Inferior parietal cortex (tissue), 1 donor: ENCODE measurements around the gene CMPK1.
A peak's percentile ranks its signal among the peaks of the same experiment; 100 is the strongest.
"Not testable (repeated sequence)": the region's sequence is repeated elsewhere in the genome, so short reads cannot be mapped to it uniquely, and the experiment has no call there.

Source experiments
- DNase-seq: peaks from one replicate; pipeline ENCODE4 v3.0.0-alpha.2; 2016; ENCODE audit errors: extremely low spot score

Gene CMPK1

DNA sequence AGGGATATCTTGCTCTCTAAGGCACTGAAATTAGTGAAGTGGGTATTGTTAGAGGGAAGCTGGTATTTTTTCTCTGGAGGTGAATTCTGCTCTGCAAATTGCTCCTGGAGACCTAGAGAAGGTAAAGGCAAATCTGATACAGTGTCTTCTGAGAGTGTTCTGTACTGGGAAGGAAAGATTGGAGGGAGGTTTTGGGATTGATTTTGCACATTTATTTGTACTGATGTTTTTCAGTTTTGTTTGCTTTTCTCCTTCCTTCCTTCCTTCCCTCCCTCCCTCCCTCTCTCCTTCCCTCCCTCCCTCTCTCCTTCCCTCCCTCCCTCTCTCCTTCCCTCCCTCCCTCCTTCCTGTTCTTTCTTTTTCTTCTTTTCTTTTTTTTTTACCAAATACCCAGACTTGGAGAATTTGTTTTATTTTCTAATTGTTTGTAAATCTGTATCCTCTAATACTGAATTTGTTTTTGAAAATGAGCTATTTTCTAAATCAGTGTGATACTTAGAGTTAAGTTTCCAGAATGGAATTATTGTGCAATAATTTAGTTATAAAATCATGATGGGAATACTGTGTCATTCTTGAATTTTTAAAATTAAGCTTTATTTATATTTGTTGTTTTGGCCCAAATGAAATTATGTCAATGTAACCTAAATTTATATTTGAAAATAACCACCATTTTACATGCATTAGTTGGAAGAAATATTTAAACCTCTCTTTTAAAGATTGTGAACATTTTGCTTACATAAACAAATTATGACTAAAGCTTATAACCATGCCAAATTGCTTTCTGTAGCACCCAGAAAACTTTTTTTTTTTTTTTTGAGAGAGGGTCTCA is 4.9 kb downstream of the CMPK1 start:
- DNase-seq: no peak

DNA sequence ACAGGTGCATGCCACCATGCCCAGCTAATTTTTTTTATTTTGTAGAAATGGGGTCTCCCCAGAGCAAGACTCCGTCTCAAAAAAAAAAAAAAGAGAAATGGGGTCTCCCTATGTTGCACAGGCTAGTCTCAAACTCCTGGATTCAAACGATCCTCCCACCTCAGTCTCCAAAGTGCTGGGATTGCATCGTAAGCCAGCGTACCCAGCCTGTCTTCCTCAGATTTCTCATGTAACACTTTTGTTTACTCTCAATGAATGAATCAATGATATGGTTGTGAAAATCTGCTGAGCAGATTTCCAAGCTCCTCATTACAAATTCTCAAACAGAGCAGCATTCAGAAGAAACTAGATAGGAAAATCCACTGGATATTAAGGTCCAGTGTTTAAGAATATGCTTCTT is 6.6 kb downstream of the CMPK1 start:
- no peak for DNase-seq

- not testable (repeated sequence) for DNase-seq
Measured at GRCh38 chr1:47346979-47347378, 13.4 kb downstream of the CMPK1 start.

DNA sequence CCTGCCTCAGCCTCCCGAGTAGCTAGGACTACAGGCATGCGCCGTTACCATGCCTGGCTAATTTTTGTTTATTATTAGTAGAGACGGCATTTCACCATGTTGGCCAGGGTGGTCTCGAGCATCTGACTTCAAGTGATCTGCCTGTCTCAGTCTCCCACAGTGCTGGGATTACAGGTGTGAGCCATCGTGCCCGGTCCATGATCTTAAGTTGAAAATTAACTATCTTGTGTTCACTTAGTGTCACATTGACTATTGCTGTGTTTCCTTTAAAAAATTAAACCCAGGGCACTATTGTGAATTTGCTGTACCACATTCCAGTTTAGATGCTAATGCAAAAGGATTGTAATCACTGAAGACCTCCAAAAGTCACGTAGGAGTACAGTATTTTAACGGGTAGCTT is 14.1 kb downstream of the CMPK1 start:
- DNase-seq: no peak

GRCh38 chr1:47348246-47348645 is 14.7 kb downstream of the CMPK1 start:
- no peak for DNase-seq

DNA sequence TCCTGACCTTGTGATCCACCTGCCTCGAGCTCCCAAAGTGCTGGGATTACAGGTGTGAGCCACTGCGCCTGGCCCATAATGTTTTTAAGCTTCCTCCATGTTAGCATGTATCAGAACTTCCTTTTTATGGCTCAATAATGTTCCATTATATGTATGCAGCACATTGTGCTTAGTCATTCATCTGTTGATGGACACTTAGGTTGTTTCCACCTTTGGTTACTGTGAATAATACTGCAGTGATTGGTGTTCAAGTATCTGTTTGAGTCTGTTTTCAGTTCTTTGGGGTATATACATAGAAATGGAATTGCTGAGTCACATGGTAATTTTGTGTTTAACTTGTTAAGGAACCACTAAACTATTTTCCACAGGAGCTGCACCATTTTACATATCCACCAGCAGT is 17.7 kb downstream of the CMPK1 start:
- no peak for DNase-seq

- DNase-seq: no peak
Measured at GRCh38 chr1:47361380-47361779, 27.8 kb downstream of the CMPK1 start.

DNA sequence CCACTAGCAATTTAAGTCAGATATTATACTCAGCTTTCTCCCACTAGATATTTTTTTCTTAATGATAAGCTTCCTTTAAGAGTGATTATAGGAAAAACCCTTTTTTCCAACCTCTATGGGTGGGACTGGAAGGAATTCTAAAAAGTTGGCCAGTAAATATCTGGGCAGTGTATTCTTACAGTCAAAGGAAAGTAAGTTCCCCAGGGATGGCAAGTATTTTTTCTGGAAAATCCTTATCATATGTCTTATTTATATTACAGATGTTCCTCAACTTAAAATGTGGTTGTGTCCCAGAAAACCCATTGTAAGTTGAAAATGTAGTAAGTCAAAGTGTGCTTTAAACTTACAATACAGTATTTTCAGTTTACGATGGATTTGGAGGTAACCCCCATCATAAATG is 29.2 kb downstream of the CMPK1 start:
- DNase-seq: no peak

DNA sequence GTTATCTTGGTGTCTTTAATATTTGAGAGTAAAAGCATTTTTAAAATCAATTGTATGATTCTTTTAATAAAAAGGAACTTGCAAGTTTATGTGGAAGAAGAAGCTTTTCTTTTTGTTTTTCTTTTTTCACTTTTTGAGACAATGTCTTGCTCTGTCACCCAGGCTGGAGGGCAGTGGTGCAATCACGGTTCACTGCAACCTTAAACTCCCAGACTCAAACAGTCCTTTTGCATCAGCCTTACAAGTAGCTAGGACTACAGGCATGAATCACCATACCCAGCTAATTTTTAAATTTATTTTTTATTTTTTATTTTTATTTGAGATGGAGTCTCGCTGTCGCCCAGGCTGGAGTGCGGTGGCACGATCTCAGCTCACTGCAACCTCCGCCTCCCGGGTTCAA is 34.1 kb downstream of the CMPK1 start:
- DNase-seq: no peak

DNA sequence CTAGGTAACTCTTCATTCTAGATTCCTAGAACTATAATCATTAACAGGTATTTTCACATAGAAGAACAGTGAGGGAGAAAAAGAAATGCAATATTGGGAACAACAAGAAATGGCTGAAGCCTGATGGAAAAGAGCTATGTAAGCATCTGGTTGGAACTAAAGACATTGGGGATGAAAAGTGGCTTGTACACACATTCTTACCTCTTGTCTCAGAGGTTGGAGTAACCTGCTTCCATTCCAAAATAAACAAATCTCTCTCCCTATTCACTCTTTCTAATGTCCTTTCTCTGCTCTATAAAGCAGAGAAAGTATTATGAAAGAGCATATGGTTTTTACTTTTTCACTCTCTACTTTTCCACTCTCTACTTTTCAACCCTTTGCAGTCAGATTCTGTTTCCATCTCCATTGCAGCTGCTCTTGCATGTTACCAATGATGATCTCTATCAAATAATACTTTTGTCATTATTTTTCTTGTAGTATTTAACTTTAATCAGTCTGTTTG is 37.5 kb downstream of the CMPK1 start:
- no peak for DNase-seq

- DNase-seq: no peak
Measured at GRCh38 chr1:47374501-47374900, 40.9 kb downstream of the CMPK1 start.

DNA sequence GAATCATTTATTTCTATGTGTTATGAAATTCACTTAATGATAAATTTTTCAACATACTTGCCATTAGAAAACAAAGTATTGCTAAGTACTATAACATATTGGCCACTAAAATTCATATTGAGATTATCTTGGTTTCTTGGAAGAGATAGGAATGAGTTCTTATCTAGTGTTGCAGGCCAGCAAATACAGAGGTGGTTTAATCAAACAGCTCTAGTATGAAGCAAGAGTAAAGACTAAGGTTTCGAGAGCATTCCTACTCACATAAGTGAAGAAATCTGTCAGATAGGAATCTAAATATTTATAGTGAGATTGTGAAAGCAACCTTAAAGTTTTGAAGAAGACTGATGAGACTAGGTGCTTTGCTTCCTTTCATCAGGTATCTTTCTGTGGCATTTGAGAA is 44.6 kb downstream of the CMPK1 start:
- DNase-seq: no peak

DNA sequence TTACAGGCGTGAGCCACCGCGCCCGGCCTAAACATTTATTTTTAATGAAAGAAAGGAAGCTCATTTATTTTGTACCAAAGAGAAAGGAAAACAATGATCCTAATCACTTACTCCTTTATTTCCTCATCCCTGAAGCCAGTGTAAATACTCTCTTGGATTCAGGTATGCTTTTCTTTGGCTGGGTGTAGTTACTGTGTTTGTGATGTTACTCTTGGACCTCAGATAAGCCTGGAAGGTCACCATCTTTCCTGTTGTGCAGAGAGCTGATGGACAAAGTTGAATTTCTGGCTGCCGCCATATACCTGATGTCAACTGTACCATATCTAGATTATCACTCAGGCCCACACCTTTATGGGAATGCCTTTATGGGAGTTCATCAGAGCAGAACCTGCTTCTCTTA is 47.1 kb downstream of the CMPK1 start:
- no peak for DNase-seq

GRCh38 chr1:47382399-47382983 is 48.9 kb downstream of the CMPK1 start:
- DNase-seq: no peak

GRCh38 chr1:47384083-47384482 is 50.5 kb downstream of the CMPK1 start:
- DNase-seq: no peak

- no peak for DNase-seq
Measured at GRCh38 chr1:47385020-47385419, 51.4 kb downstream of the CMPK1 start.

GRCh38 chr1:47386268-47386667 is 52.7 kb downstream of the CMPK1 start:
- no peak for DNase-seq

DNA sequence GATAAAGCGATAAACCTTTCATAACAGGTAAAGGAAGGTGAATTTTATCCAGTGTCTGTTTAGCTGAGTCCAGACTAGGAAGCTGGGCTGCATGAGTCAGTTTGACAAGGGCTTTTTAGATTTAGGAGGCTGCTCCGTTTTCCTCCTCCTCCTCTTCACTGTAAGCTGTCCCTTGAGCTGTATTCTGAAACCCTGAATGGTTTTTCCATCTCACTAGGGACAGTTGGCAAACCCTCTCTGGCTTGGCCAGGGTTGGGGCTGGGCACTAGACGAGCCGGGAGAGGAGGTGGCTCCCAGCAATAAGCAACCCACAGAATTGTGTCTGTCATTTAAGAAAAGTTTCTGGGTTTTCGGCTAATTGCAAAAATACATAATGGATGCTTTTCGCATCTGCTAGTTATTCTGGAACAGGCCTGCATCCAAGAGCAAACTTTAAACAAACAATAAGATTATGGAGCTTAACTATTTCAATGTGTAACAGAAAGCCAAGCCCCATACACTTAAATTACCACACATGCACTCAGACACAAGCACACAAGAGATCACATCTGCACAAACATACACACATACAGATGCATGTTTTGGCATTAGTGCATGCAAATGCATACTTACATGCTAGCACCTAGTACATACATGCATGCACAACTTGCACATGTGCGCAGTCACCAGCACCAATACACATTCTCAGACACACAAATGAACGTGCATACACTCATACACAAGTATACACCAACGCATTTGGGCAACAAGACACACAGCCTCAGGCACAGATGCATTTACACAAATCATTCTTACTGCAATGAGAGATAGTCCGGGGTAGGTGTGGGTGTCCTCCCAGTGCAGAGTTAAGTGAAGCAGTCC is 54.7 kb downstream of the CMPK1 start:
- no peak for DNase-seq

DNA sequence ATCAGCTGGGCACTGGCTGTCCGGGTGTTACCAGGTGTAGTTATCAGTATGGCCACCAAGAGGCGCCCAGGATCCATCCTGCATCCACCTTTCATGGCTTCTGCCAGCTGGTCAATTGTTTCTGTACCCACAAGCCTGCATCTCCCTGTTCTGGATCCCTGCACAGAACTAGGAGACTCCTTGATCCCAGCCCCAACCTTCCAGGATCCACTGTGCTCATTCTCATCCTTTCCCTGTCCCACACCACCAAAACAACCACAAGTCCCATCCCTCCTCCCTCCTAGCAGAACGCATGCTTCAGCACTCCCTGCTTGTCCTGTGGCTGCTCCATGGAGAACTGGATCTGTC is 55.3 kb downstream of the CMPK1 start:
- peak; percentile 63 for DNase-seq

DNA sequence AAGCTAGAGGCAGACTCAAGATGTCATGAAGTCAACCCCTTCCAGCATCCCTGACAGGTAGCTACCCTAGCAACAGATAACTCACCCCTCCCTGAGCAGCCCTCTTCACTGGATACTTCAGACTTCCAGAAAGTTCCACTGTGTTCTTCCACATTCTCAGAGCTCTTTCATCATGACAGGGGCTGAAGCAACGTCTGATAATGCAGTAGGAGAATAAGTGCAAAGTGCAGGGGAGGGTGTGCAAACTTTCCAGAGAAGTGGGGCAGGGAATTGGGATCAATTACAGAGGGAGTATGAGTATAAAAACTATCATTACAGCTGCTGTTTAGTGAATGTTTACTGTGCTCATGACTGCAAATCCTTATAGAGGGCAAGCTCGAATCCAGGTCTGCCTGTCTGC is 56.1 kb downstream of the CMPK1 start:
- no peak for DNase-seq

GRCh38 chr1:47390843-47391242 is 57.3 kb downstream of the CMPK1 start:
- DNase-seq: no peak

DNA sequence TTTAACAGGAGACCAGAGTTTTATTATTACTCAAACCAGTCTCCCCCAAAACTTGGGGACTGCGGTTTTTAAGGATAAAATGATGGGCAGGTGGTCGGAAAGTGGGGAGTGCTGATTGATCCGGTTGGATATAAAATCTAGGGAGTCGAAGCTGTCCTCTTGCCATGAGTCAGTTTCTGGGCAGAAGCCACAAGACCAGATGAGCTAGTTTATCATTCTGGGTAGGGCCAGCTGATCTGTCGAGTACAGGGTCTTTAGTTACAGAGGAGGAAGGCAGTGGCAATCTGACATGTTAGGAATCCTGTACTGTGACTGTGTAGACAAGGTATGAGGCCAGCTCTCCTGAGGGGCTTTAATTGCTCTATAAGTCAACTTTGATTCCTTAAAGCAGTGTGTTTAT is 59.6 kb downstream of the CMPK1 start:
- DNase-seq: no peak

GRCh38 chr1:47395433-47395832 is 61.8 kb downstream of the CMPK1 start:
- no peak for DNase-seq
